Measurements from ENCODE around the gene METTL25. TPM values are rescaled to one million over a fixed set of nuclear protein-coding genes. Genes with fewer than 3 reads are reported as not detected.
A peak's percentile ranks its signal among the peaks of the same experiment; 100 is the strongest.

Gene METTL25
- total and polyA plus RNA-seq, 2 experiments from 2014 or later, result 7.6 to 14.3 TPM

- Mint-ChIP-seq H3K4me1 (peaks cover 14% of the 10 kb centered on the region; the same call in 2 of the 3 replicates), H3K4me3 (no peak overlapping the region), H3K36me3 (ENCODE audit: low read depth) (no peaks in the 10 kb centered on the region), H3K27ac (no peak overlapping the region), H3K27me3 (ENCODE audit: insufficient read depth, low read depth, poor library complexity) (no peaks in the 10 kb centered on the region), H3K9me3 (no peaks in the 10 kb centered on the region; the same call in 2 of the 3 replicates)
- Histone ChIP-seq H3K4me1 (ENCODE audit: insufficient read depth) (no peaks in the 10 kb centered on the region), H3K27me3 (ENCODE audit: insufficient read depth) (no peaks in the 10 kb centered on the region), H3K79me2 (replicated peaks; ENCODE audit: insufficient read depth) (no peaks in the 10 kb centered on the region), H2AFZ (no peak overlapping the region), H3F3A (replicated peaks; ENCODE audit: low read depth) (no peaks in the 10 kb centered on the region), H3K36me3 (ENCODE audit: insufficient read depth) (no peaks in the 10 kb centered on the region), H3K4me2 (no peak overlapping the region), H4K20me1 (replicated peaks; ENCODE audit: insufficient read depth) (no peaks in the 10 kb centered on the region), H3K9me2 (ENCODE audit: insufficient read depth) (no peaks in the 10 kb centered on the region), H3K27ac (ENCODE audit: low read depth) (no peak overlapping the region), H3K4me3 (no peak overlapping the region)
- DNase-seq (ENCODE audit: low spot score) (peak; percentile 51), ATAC-seq (no peak)
- TF ChIP-seq EZH2 (IDR thresholded peaks at IDR 0.05; ENCODE audit: low read depth, unreplicated experiment), result no peak
- no peak for TF ChIP-seq CREB1 (CRISPR knock-in tag; IDR thresholded peaks at IDR 0.05; ENCODE audit: low read depth)
- TF ChIP-seq, protein P1, sequence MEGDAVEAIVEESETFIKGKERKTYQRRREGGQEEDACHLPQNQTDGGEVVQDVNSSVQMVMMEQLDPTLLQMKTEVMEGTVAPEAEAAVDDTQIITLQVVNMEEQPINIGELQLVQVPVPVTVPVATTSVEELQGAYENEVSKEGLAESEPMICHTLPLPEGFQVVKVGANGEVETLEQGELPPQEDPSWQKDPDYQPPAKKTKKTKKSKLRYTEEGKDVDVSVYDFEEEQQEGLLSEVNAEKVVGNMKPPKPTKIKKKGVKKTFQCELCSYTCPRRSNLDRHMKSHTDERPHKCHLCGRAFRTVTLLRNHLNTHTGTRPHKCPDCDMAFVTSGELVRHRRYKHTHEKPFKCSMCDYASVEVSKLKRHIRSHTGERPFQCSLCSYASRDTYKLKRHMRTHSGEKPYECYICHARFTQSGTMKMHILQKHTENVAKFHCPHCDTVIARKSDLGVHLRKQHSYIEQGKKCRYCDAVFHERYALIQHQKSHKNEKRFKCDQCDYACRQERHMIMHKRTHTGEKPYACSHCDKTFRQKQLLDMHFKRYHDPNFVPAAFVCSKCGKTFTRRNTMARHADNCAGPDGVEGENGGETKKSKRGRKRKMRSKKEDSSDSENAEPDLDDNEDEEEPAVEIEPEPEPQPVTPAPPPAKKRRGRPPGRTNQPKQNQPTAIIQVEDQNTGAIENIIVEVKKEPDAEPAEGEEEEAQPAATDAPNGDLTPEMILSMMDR (conservative IDR thresholded peaks at IDR 0.05; ENCODE audit: low read depth in 2 of 2), result peak in 1 of 2 experiments; percentile 83; a peak in 3 of 4 replicates
- no peak for TF ChIP-seq POLR2AphosphoS5 (IDR thresholded peaks at IDR 0.05; ENCODE audit: low read depth)
These were observed 31.3 kb upstream of the METTL25 start for GRCh38 chr12:82326905-82327503.

DNA sequence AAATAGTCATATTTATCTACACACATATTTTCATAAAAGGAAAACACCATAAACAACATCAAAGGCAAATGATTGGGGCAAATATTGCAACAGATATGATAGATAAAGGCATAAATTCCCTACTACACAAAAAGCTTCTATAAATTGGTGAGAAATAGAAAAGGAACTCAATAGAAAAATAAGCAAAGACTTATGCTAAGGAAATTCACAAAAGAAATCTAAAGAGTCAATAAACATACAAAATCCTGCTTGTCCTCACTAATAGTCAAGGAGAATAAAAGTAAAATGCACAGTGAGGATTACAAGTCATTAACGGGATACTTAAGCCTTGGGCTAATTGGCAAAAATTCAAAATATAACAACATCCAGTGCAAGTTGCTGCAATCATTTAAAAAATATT is 30.5 kb upstream of the METTL25 start:
- no peaks in the 10 kb centered on the region for H4K20me1 ChIP-seq (replicated peaks; ENCODE audit: insufficient read depth)
- DNase-seq (ENCODE audit: low spot score) (no peak), ATAC-seq (no peak)
- H3K9me2 ChIP-seq (ENCODE audit: insufficient read depth), result no peaks in the 10 kb centered on the region
- H3K4me1 ChIP-seq (ENCODE audit: insufficient read depth), result no peaks in the 10 kb centered on the region
- no peaks in the 10 kb centered on the region for H3F3A ChIP-seq (replicated peaks; ENCODE audit: low read depth)
- H2AFZ ChIP-seq, result no peak overlapping the region
- Mint-ChIP-seq H3K4me3 (no peak overlapping the region), H3K4me1 (peaks cover 14% of the 10 kb centered on the region; the same call in 2 of the 3 replicates), H3K36me3 (ENCODE audit: low read depth) (no peaks in the 10 kb centered on the region), H3K9me3 (no peaks in the 10 kb centered on the region; the same call in 2 of the 3 replicates), H3K27ac (no peak overlapping the region), H3K27me3 (ENCODE audit: insufficient read depth, low read depth, poor library complexity) (no peaks in the 10 kb centered on the region)
- no peak overlapping the region for H3K27ac ChIP-seq (ENCODE audit: low read depth)
- H3K4me2 ChIP-seq, result no peak overlapping the region
- no peaks in the 10 kb centered on the region for H3K79me2 ChIP-seq (replicated peaks; ENCODE audit: insufficient read depth)
- H3K36me3 ChIP-seq (ENCODE audit: insufficient read depth), result no peaks in the 10 kb centered on the region
- no peaks in the 10 kb centered on the region for H3K27me3 ChIP-seq (ENCODE audit: insufficient read depth)
- H3K4me3 ChIP-seq, result no peak overlapping the region
- TF ChIP-seq ZNF114 (CRISPR knock-in tag; IDR thresholded peaks at IDR 0.05) (no peak), POLR2AphosphoS5 (IDR thresholded peaks at IDR 0.05; ENCODE audit: low read depth) (no peak), CREB1 (CRISPR knock-in tag; IDR thresholded peaks at IDR 0.05; ENCODE audit: low read depth) (no peak), ZNF331 (CRISPR knock-in tag; IDR thresholded peaks at IDR 0.05; ENCODE audit: low read depth) (no peak), STAT1 (IDR thresholded peaks at IDR 0.05; ENCODE audit: unreplicated experiment) (no peak), EZH2 (IDR thresholded peaks at IDR 0.05; ENCODE audit: low read depth, unreplicated experiment) (no peak), ETS1 (IDR thresholded peaks at IDR 0.05) (no peak)
- TF ChIP-seq, protein P2, sequence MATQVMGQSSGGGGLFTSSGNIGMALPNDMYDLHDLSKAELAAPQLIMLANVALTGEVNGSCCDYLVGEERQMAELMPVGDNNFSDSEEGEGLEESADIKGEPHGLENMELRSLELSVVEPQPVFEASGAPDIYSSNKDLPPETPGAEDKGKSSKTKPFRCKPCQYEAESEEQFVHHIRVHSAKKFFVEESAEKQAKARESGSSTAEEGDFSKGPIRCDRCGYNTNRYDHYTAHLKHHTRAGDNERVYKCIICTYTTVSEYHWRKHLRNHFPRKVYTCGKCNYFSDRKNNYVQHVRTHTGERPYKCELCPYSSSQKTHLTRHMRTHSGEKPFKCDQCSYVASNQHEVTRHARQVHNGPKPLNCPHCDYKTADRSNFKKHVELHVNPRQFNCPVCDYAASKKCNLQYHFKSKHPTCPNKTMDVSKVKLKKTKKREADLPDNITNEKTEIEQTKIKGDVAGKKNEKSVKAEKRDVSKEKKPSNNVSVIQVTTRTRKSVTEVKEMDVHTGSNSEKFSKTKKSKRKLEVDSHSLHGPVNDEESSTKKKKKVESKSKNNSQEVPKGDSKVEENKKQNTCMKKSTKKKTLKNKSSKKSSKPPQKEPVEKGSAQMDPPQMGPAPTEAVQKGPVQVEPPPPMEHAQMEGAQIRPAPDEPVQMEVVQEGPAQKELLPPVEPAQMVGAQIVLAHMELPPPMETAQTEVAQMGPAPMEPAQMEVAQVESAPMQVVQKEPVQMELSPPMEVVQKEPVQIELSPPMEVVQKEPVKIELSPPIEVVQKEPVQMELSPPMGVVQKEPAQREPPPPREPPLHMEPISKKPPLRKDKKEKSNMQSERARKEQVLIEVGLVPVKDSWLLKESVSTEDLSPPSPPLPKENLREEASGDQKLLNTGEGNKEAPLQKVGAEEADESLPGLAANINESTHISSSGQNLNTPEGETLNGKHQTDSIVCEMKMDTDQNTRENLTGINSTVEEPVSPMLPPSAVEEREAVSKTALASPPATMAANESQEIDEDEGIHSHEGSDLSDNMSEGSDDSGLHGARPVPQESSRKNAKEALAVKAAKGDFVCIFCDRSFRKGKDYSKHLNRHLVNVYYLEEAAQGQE (IDR thresholded peaks at IDR 0.05; ENCODE audit: unreplicated experiment), result no peak
- TF ChIP-seq, protein P1 (conservative IDR thresholded peaks at IDR 0.05; ENCODE audit: low read depth in 2 of 2), result no peak
